NCI-H2081 (cell line): ENCODE results near the gene GRIA1.

Source experiments
- DNase-seq, 2 experiments: peaks; one replicate each; lab custom pipeline; 2025; lab: John Stamatoyannopoulos, UW

The GRIA1 gene

DNA sequence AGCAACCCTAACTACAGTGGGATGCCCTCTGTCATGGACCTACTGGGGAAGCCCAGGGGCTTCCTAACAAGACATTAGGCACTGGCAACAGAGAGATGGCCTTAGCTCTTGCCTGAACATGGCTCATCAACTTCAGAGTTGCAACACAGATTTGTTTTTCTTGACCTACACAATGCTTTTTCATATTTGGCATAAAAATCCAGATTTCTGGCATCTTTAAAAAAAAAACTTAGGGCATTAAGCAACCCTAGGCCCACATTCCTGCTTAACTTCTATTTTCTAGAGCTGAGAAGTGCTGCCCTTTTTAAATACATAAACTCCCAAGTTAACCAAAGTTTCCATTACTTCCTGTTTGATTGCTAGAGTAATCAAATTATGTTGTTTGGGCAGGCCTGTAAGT lies 8.0 kb downstream of the GRIA1 start:
- DNase-seq = no peak

DNA sequence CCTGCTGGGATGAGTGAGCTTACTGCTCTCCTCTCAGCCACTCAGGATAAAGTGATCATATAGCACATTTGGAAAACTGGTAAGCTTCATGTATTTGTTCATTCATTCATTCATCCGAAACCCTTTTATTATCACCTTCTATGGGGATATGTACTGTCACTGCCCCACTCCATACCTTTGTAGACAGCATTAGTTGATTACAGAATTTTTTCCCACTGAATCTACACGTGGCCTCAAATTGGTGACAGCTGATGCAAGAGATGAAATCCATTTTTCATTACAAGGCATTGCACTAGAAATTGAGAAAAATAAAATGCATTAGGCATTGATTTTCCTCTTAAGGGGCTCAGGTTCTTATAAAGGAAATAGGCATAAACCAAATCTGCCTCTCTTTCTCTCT lies 9.7 kb downstream of the GRIA1 start:
- no peak for DNase-seq

DNA sequence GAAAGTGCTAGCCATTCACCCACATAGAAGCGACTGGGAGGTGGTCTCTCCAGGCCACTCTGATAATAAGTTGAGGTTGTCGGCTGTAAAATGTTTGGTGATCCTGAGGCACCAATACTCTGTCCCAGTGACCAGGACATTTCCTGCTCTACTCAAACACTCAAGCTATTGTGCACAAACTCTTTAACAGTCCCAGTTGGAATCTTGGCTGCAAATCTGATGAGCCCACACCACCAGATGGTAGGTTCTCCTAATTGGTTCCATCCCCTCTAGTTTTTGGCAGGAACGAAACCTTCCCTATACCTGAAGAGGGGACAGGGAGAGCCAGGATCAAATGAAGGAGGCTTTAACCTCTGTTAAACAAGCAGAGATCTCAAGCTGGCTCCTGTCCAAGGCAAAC lies 14.3 kb downstream of the GRIA1 start:
- DNase-seq = peak in 1 of 2 experiments; percentile 41

DNA sequence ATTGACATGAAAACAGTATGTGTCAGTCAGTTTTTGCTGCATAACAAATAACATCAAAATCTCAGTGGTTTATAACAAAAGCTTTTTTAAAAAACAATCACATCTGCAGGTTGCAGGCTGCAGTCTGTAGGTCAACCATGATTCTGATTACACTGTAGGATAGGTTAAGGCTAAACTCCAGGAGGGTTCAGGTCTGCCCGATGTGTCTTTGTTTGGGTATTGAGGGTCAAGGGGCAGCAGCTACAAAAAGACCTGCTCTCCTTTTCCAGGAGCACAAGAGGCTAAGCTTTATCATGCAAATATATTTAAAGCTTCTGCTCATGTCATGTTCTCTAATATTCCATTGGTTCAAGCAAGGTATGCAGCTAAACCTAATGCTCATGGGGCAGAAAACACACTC lies 18.2 kb downstream of the GRIA1 start:
- DNase-seq = no peak

DNA sequence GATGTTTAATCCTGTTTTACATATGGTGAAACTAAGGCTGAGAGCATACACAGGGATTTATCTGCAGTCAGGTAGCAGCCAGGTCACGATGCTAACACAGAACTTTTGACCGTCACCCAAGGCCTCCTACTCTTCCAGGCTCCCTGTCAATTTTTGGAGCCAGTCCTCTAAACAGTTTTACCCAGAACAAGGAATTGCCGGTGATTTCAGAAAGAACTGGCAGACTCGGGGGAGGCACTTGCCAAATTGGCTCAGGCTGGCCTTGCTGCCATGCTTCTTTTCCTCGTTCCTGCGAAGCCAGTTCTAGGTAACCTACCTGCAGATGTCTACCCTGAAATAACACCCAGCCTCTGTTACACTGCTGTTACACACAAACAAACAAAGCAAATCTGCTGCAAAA lies 21.2 kb downstream of the GRIA1 start:
- DNase-seq = no peak

DNA sequence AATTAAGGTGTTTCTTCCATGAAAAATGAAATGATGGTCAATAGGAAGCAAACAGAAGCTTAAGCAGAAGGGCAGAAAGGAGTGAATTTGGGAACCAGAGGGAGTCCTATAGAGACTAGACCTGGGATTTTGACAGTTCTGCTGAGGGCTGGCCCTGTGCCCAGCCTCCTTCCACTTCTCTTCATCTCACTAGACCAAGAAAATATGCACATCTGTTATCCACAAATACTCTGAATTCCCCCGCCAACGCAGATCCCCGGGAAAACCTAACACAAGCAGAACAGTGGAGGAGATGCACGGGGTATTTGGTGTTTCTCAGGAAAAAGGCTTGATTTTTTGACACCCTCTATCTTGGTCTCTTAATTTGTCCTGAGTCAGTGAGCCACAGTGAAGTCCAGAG lies 22.7 kb downstream of the GRIA1 start:
- DNase-seq = no peak

DNA sequence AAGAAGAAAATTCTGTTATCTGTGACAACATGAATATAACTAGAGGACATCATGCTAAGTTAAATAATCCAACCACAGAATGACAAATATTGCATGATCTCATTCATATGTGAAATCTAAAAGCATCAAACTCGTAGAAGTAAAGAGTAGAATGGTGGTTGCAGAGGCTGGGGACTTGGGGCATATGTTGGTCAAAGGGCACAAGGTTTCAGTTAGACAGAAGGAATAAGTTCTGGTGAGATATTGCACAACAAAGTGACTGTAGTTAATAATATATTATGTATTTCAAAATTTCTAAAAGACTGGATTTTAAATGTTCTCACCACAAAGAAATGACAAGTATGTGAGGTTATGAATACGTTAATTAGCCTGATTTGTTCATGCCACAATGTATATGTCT lies 24.8 kb downstream of the GRIA1 start:
- no peak for DNase-seq

DNA sequence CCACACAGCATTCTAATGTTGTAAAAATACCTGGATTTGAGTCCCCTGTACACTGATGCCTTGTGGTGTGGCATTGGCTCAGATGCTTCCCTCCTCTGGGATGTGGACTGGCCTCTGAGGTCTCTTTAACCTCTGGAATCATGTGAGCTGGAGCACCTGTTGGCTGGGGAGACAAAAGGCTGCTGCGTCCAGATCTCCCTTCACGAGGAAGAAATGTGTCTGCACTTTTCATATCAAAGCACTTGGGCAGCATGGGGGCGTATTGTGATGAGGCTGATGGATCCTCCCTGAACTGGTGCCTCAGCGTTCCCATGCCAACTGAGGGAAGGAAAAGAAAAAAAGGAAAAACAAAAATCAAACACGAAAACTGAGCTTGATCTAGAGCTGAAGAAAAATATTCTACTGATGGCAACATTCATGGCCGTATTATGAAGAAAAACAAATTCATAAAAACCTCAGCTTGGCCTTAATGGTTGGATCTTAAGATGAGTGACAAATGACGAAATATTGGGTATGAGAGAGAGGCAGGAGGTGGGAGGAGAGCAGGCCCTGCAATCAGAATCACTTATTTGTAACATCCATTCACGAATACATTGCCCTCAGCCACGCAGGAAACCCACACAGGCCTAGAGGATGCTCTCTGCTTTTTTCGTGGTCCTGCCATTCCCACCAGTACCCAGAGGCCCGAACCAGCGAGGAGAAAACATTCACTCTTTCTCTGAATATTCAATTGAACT lies 26.2 kb downstream of the GRIA1 start:
- no peak for DNase-seq

DNA sequence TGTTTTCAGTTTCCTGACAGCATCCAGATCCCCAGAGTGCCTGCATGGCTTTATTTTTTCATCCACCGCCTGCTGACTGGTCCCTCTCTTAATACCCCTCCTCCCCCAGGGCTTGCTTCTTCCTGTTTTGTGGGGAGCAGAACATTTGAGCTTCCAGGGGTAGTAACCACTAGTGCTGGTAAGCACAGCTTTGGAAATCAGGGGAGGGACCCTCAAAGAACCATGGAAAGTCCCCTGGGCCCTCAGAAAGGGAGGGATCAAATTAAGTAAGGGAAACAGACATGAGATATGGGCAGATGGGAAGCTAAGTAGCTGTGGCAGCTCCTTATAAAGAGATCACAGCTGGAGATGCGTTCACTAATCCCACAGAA lies 26.8 kb downstream of the GRIA1 start:
- DNase-seq = no peak

DNA sequence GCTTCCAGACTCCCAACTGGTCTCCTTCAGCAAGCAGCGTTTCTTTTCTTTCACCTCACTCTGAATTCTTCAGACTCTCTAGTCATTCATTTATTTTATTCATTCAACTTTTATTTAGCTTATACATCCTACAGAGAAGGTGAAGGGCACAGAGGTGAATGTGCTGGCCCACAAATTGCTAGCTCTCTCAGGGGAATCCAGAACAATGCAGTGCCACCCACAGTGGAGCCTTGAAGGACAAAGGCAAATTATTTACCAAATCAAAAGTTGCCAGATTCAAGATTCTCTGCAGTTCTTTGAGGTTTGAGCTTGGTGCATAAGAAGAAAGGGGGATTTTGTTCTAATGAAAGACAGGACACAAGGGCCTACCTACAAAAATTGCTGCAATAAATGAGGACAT lies 29.7 kb downstream of the GRIA1 start:
- DNase-seq = no peak

DNA sequence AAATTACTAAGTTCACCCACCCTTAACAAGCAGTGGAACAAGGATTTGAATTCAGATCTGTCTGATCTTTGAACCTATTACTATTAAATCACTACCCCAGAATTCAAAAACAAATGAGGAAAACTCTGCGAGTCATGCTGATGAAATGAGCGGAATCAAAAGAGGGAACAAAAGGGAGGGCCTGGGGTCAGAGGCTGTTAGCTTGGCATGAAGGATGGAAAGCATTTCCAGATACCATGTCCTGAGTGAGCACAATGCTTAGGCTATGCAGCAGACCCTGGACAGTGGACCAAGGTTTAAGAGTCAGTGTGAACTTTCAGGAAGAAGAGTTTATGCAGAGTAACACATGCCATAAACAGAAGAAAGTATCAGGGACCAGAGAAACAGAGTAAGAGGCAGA lies 30.5 kb downstream of the GRIA1 start:
- no peak for DNase-seq

DNA sequence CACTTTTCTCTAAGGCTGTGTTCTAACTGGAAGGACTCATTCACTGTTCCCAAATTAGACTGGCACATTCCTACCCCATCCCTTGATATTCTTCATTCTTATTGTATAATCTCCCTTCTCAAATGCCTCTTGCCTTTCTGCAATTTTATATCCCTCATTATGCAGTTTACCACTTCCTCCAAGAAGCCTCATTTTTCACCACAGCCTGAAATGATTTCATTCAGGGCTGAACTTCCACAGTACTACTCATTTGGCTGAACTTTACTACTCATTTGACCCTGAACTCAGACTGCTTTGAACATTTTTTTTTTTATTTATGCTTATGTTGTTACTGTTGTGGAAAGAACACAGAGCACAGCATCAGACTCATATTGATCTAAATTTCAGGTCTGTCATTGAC lies 32.7 kb downstream of the GRIA1 start:
- DNase-seq = no peak

DNA sequence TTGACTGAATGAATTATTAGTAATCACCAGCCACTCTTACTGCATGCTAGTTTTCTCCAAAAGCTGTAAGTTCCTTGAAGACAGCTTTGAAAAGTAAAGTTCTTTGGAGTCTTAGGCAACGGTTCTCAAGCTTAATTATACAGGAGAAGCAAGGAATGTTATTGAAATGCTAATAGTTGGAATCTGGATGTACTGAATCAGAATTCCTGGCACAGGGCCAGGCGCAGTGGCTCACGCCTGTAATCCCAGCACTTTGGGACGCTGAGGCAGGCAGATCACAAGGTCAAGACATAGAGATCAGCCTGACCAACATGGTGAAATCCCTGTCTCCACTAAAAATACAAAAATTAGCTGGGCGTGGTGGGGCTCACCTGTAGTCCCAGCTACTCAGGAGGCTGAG lies 33.4 kb downstream of the GRIA1 start:
- no peak for DNase-seq

DNA sequence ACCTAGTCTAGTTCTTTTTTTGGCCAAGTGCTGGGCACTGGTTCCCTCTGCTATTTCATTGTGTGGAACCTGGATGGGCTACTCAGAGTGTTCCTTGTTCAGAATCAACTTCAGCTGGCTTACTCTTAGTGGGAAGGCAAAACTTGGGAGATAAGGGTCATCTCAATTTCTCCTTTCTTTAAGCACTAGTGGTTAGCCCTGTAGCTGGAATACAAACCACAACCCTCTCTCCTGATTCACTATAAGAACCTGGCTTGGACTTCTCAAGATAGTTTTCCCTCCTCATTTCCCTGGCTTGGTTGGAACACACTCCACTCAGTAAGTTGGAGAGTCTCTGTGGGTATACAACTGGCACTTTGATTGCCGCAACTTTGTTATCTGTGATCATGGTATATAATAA lies 35.1 kb downstream of the GRIA1 start:
- DNase-seq = no peak

DNA sequence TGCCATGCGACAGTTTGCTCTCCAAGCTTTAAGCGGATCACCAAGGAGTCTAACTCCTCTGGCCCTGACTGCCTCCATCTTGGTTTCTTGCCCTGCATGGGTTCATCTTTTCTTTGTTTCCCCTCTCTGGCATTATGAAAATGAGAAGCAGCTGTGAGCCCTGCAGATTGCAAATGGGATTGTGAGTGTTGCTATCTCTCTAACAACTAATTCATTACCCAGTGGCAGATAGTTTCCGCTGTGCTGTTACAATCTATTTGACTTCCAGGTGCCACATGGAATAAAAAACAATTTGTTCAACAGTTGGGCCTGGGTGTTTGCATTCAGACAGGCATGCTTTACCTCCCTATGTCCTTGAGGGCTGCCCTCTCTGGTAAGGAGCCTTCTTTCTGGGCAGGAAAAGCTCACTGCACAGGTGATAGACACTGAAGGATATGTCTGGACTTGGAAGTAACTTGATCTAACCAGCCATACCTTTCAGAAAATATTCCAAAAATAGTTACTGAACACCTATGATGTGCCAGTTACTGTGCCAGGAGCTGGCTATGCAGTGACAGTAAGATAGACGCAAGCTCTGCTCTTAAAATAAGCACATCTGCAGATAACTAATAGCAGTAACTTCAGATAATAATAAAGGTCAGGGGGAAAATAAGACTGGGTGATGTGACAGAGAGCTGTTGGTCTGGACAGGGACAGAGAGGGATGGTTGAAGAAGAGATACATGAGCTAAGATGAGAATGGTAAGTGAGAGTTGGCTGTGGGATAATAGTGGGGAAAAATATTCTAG lies 40.1 kb downstream of the GRIA1 start:
- DNase-seq = no peak

DNA sequence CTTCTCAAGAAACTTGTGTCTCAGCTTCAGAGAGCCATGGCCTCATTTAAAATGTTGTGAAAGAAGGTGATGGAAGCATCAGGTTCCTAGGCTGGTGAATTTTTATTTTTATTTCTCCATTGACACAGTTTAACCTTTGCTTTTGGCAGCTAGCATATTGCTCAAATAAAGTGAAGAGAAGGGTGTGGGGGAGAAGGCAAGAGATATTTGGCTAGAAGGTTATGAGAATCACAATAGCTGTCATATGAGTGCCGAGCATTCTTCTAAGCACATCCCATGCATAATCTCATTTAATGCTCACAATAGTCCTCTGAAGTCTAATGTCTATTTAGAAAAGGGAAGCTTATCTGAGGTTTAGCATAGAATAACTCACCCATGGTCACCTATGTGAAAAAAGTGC lies 43.1 kb downstream of the GRIA1 start:
- no peak for DNase-seq

DNA sequence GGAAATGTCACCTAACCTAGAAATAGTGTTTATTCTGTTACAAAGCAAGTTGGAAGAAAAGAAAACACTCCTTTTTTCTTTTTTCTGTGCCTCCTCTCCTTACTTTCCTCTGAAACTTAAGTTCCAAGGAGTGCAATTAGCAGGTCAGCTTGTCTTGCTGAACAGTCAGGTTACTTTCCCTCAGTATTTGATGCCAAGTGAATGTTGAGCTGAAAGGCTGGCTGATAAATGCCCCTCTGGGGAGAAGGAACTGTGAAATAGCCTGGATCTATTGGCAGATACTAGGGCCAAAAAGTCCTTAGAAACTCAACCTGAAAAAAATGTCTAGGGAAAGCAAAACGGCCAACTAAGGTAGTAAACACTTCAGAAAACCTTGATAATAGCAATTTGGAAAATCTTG lies 43.6 kb downstream of the GRIA1 start:
- no peak for DNase-seq

DNA sequence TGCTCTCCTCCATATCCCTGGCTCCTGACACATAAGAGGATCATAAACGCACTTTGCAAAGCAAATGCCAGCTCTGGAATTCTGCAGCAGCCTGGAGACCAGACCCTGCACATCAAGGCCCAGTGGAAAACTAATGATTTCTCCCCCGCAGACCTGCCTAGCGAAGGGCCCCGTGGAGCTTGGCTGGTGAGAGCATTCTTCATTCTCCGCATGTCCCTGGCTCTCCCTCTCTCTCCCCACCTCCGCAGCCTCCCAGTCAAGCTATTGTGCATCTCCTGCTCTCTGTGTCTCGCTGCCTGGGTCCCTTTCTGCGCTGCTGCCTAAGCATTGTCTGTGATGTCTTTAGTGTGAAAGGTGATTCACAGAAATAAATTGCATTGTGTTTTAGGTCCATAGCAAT lies 46.7 kb downstream of the GRIA1 start:
- DNase-seq = no peak

DNA sequence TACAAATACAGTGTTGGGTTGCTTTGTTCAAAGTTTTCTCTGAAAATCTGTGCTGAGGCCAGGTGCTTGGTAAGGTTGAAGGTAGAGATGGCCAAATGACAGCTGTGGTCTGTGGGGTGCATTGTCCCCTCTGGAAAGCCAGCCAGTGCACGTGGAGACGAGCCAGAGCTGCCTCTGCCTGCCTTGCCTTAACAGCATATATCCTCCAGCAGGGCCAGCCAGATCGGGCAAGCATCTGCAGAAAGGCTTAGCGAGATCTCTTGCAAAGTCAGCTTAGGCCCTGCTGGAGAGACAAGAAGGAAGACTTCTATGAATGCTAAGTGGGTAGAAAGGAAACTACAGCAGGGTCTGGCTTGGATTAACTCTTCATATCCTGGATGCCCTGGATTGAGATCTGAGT lies 49.5 kb downstream of the GRIA1 start:
- DNase-seq = no peak

DNA sequence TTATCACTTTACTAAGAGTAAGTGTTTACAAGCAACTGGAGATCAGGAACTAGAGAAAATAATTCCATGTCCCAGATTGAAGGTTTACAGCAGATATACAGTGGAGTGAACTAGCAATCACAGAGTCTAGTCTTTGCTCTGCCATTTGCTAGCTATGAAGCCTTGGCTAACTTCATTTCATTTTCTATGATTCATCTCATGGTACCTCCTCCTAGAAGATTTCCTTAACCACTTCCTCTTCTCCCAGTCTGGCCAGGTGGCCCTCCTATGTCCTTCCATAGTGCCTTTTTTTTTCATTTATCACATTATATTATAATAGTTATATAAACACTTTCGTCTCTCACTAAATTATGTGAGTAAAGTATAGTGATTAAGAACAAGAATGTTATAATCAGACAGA lies 52.1 kb downstream of the GRIA1 start:
- no peak for DNase-seq

DNA sequence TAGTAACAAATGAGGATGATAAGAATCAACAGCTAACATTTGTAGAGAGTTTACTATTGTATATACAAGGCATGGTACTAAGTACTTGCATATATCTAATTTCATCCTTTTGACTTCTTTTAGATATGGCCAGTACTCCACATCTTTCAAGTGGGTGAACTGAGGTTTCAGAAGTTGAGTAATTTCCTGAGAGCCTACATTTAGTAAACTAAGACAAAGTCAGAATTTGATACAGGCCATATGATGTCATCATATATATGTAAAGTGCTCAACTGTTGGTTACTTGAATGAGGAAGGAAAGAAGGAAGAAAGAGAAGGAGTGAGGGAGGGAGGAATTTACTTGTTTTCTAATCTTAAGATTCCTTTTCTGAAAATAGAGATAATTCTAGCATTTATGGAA lies 52.8 kb downstream of the GRIA1 start:
- no peak for DNase-seq

DNA sequence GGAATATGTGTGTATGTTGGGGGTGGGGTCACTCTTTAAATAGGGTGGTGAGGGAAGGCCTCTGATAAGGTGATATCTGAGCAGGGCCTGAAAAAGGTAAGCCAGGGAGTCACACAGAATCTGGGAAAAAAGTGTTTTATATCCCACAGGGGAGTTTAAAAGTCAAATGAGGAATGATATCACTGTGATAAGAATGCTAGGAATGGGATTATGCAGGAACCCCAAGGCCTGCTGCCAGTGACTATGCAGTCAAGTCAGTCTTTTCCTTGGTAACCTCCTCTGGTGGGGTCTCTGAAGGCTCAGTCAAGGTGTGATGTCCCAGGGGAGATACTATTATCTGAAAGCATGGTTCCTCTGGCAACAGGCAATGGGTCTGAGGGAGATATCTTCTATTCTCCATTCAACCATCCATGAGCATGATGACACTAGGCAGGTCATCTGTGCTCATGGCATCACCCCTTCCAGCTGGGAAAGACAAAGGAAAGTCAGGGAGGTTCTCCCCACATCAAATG lies 53.5 kb downstream of the GRIA1 start:
- DNase-seq = no peak

DNA sequence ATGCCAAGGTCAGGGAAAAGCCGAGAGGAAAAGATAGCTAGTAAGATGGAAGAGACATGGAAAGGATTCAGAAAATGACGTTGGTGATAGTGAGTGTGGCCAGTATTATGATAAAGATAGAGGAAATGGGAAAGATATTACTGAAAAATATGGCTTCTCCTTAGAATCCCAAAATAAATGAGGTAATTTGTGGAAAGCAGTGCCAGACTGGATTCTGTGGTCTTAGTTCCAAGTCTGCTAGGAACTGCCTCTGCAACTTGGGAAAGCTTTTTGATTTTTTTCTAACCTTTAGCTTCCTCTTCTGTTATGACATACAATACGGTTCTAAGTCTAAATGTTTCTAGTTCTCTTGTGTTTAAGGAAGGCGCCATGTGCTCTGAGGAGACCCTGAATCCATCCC lies 54.2 kb downstream of the GRIA1 start:
- no peak for DNase-seq

DNA sequence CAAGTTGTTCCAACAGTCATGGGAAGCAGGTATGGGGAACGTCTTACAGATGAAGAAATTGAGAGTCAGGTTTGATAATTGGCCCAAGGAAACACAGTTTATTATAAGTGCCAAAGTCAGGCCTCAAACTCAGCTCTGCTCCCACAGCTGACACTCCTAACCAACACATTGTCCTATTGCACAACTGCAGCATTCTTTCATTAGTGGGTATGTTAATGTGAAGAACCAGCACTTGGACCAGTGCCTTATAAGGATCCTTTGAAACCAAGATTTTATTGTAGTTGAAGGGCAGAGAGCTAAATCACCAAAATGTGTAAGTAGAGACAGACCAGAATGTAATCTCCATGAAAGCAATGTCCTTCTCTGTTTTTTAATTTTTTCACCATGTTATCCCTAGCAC lies 56.1 kb downstream of the GRIA1 start:
- DNase-seq = no peak
